GM19035 (cell line): ENCODE data around the gene ADAMTS14.
"Not testable (repeated sequence)": the region's sequence is repeated elsewhere in the genome, so short reads cannot be mapped to it uniquely, and the experiment has no call there.

Experiments
- ATAC-seq: cut with Tn5 transposase; IDR thresholded peaks from one replicate; pipeline ENCODE4 v1.9.1; 2021; ENCODE audit not compliant: unreplicated experiment

ADAMTS14 gene, protein sequence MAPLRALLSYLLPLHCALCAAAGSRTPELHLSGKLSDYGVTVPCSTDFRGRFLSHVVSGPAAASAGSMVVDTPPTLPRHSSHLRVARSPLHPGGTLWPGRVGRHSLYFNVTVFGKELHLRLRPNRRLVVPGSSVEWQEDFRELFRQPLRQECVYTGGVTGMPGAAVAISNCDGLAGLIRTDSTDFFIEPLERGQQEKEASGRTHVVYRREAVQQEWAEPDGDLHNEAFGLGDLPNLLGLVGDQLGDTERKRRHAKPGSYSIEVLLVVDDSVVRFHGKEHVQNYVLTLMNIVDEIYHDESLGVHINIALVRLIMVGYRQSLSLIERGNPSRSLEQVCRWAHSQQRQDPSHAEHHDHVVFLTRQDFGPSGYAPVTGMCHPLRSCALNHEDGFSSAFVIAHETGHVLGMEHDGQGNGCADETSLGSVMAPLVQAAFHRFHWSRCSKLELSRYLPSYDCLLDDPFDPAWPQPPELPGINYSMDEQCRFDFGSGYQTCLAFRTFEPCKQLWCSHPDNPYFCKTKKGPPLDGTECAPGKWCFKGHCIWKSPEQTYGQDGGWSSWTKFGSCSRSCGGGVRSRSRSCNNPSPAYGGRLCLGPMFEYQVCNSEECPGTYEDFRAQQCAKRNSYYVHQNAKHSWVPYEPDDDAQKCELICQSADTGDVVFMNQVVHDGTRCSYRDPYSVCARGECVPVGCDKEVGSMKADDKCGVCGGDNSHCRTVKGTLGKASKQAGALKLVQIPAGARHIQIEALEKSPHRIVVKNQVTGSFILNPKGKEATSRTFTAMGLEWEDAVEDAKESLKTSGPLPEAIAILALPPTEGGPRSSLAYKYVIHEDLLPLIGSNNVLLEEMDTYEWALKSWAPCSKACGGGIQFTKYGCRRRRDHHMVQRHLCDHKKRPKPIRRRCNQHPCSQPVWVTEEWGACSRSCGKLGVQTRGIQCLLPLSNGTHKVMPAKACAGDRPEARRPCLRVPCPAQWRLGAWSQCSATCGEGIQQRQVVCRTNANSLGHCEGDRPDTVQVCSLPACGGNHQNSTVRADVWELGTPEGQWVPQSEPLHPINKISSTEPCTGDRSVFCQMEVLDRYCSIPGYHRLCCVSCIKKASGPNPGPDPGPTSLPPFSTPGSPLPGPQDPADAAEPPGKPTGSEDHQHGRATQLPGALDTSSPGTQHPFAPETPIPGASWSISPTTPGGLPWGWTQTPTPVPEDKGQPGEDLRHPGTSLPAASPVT

DNA sequence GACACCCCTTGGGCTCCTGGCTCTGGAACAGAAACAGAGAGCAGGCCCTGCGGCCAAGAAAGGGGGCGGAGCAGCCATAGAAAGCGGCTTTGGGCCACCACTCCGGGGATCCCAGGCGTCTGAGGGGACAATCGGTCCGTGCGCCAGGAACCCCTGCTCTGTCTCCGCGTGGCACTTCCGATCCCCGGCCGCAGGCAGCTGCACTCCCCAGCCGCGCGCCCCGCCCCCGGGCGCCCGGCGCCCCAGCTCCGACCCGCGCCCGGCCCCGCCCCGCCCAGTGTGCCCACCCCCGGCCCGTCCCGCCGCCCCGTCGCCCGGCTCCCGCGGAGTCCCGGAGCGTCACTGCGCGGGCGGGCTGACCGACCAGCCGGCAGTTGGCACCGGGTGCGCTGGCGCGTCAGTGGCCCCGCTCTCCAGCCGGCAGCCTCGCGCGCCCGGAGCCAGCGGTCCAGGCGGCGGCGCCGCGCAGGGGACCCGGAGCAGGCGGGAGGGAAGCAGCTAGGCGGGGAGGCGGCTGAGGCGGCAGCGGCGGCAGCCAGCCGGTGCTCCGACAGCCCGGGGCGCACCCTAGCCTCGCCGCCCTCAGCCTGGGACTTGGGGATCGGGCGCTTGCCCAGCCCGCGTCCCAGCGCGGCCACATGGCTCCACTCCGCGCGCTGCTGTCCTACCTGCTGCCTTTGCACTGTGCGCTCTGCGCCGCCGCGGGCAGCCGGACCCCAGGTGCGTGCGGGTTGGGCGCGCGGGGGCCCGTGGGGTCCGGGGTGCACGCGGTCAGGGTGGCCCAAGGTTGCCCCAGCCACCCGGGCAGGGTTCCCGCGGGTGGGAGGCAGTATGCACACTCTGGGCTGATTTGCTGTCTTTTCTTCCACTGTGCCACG, at the start of gene ADAMTS14:
ADAMTS14 (plus strand) TSS at position 342 of the 878 bp plus-strand sequence; CDS start at position 639, 297 bp downstream.
- no peak for ATAC-seq

DNA sequence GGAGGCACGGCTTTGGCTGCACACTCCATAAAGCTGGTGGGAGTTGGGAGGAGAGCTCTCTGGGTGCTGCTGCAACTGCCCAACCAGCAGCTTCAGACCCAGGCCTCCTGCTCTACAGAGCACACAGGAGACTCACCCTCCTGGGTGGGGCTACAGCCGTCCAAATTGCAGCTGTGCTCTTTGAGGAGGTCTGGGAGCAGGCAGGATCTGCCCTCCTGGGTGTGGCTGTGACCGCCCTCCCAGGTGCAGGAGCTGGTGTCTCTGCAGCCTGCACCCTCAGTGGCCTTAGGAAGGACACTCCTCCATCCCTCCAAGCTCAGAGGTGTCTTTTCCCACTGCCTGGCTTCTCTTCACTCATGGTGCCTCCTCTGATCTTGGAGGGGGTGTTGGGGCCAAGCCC, 49.8 kb upstream of the ADAMTS14 start:
- no peak for ATAC-seq

DNA sequence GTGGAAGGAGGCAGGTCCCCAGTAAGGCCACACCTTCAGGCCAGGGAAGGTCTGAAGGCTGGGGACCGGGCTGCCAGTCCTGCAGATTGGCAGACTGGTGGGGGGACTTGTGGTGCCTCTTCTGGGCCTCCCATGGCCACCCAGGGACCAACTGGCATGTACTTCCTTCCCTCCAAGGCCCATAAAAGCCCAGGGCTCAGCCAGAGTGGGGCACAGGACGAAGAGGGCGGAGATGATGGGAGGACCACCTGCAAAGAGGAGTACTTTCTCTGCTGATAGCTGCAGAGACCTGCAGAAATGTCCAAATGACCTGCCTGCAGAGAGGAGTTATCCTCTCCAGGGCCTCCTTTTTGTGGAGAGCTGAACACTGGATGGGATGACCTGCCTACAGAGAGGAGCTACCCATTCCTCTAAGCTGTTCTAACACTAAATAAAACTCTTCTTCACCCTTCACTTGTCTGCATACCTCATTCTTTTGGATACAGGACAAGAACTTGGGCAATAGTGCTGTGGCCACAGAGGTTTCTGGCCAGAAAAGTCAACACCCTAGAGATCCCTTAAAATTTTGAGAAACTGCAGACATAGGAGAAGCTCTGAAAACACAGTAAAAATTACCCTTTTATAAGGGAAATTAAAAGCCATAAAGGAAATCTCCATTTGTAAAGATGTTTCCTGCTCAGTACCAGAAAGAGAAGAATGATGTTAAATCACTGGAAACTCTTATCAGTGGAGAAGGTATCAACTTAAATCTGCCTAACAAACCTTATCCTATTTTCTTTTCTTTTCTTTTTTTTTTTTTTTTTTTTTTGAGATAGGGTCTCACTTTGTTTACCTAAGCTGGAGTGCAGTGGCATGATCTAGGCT, 49.1 kb upstream of the ADAMTS14 start:
- no peak for ATAC-seq

GRCh38 chr10:70626056-70626455, 46.2 kb upstream of the ADAMTS14 start:
- ATAC-seq: no peak

- no peak for ATAC-seq
Measured at GRCh38 chr10:70629338-70629737, 43.0 kb upstream of the ADAMTS14 start.

DNA sequence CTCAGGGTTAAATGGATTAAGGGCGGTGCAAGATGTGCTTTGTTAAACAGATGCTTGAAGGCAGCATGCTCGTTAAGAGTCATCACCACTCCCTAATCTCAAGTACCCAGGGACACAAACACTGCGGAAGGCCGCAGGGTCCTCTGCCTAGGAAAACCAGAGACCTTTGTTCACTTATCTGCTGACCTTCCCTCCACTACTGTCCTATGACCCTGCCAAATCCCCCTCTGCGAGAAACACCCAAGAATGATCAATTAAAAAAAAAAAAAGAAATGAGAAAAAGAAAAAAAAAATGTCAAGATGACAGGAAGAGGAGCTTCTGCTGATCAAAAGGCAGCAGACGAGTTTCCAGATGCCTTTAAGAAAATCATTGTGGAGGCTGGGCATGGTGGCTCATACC, 40.6 kb upstream of the ADAMTS14 start:
- ATAC-seq: not testable (repeated sequence)

DNA sequence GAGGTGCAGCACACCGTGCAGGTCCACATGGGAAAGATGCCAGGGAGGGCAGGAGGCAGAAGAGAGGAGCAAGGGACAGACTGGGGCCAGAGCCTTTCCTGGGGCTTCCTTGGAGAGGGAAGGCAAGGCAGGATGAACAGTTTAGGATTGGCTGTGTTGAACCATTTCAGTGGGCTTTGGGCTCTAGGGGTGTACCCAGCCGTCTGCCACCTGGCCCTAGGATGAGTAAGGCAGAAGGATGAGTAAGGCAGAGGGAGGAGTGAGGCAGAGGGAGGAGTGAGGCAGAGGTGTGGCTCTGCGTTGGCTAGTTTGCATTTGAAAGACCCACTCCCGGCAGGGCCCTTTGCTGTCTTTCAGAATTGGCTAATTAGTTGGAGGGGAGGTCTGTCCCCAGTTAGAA, 38.3 kb upstream of the ADAMTS14 start:
- ATAC-seq: no peak

- not testable (repeated sequence) for ATAC-seq
Measured at GRCh38 chr10:70634515-70634914, 37.8 kb upstream of the ADAMTS14 start.

- ATAC-seq: not testable (repeated sequence)
Measured at GRCh38 chr10:70639640-70640383, 32.5 kb upstream of the ADAMTS14 start.

- not testable (repeated sequence) for ATAC-seq
Measured at GRCh38 chr10:70643272-70643671, 29.0 kb upstream of the ADAMTS14 start.

DNA sequence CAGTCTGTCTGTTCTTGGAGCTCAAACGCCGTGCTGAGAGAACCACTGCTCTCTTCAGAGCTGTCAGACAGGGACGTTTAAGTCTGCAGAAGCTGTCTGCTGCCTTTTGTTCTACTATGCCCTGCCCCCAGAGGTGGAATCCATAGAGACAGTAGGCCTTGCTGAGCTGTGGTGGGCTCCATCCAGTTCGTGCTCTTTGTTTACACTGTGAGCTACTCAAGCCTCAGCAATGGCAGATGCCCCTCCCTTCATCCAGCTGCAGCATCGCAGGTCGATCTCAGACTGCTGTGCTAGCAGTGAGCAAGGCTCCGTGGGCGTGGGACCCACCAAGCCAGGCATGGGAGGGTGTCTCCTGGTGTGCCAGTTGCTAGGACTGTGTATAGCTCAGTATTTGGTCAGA, 27.3 kb upstream of the ADAMTS14 start:
- not testable (repeated sequence) for ATAC-seq

GRCh38 chr10:70647086-70647485, 25.2 kb upstream of the ADAMTS14 start:
- ATAC-seq: no peak

DNA sequence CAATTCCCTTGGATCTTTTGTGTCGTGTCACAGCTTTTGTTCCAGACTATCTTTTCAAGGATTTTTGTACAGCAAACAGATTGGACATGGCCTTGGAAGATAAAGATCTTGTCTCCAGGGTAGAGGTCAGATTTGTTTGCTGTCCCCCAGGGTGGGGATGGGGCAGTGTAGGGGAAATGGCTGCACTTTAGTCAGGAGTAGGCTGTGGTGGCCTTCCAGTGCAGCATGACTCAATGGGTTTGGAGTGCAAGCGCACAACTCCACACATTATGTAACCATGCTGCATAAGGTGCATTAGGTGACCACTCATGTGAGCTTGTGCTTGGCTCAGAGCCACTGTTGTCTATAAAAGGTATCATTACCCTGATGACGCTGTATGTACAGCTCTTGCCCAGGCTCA, 23.9 kb upstream of the ADAMTS14 start:
- ATAC-seq: no peak

DNA sequence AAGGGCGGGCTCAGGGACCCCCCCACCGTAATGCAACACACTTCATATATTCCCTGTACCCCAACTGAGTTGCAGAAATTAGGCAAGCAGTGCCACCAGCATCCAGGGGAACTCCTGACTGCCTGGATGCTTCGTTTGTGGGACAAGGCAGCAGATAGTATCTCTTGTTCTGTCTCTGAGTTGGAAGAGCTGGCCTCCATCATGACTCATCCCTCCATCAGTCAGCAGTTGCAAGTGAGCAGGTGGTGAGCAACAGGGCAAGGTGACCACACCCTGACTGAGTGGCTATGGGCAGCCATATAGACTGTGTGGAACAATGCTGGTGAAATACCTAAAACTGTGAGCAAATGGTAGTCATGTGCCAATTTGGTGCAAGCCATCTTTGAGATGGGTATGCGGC, 22.8 kb upstream of the ADAMTS14 start:
- no peak for ATAC-seq

GRCh38 chr10:70650104-70650503, 22.2 kb upstream of the ADAMTS14 start:
- ATAC-seq: no peak

DNA sequence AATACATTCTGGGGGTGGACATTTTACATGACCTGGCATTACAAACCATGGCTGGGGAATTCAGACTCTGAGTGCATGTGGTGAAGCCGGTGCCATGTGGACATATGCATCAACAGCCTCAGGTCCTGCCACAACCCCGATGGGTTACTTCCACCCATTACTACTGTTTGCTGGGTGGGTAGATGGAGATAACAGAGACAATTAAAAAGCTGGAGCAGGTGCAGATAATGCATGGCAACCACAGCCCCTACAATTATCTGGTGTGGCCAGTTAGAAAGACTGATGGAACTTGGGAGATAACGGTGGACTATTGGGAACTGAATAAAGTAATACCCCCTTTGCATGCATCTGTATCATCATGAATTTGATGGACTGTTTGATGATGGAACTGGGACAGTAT, 21.6 kb upstream of the ADAMTS14 start:
- ATAC-seq: no peak

DNA sequence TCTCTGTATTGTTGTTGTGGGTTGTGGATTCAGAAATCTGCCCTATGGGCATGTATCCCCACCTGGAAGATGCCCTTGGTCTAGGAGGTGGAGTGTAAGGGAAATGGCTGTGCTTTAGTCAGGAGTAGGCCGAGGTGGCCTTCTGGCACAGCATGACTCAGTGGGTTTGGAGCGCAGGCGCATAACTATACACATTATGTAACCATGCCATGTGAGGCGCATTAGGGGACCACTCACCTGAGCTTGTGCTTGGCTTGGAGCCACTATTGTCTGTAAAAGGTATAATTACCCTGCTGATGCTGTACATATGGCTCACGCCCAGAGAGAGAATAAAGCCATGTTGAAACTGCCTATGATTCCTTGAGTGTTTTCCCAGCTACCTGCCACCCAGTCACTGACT, 20.6 kb upstream of the ADAMTS14 start:
- no peak for ATAC-seq

DNA sequence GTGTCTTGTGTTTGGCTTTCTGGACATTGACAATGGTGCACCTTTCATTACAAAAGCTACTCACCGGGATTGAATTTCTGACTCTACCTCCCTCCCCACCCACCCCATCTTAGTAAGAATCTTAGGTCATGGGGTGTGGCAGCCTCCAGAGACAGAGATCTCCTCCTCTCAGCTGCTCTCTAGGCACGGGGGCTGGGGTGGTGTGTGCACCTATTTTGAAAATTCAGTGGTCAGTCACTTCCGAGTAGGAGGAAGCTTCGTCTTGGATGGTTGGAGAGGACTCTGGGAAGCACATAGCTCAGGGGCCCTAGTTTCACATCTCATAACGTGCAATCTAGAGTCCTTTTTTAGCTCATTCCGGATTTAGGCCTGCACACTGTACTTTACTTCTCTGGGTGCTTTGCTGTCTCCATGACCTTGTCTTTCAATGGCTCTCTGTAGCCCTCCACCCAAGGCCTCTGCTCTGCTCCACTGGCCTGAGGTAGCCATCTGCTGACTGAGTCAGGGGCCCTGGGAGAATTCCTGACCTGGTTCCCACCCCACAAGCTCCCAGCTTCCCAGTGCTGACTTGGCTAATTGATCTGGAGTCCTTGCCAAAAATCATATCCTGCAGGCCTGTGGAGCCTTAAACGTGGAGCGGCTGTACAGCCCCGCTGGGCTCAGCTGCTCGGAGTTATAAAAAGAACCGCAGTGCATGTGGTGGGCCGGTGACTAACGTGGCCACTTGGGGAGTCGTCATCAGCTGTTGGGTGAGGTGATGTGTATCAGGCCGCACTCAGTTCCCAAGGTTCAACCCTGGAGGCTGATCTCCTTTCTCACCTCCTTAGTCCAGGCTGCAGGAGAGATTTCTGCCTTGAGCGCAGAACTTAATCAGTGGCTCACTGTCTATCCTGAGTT, 19.3 kb upstream of the ADAMTS14 start:
- ATAC-seq: no peak
